ENCODE data around the gene CPT1A. TPM values are rescaled to one million over a fixed set of nuclear protein-coding genes. Genes with fewer than 3 reads are reported as not detected.

CPT1A gene
- total RNA-seq = 73.1 and 80.7 TPM in 2 replicates

GRCh38 chr11:68841718-68842426, at the start of gene CPT1A:
Gene CPT1A (minus strand): TSS chr11:68841916. CDS start chr11:68815474, 26,442 bp downstream.

GRCh38 chr11:68751331-68751856, 90.3 kb downstream of the CPT1A start, which contains the start of gene TESMIN:
Gene TESMIN (minus strand): TSS chr11:68751520. CDS start chr11:68750660, 860 bp downstream.

Other genes with a start within 250 kb of the CPT1A start
- 5.3 and 9.3 TPM in 2 replicates for gene GAL, start 157.4 kb downstream of the CPT1A start, total RNA-seq
- 2.1 and 2.4 TPM in 2 replicates for gene TESMIN, start 90.4 kb downstream of the CPT1A start, total RNA-seq
- gene MRPL21, start 61.9 kb upstream of the CPT1A start, total RNA-seq = 66.1 and 74.6 TPM in 2 replicates
- gene IGHMBP2, start 62.0 kb upstream of the CPT1A start, total RNA-seq = 17.7 and 19.2 TPM in 2 replicates
- gene MRGPRD, start 139.1 kb upstream of the CPT1A start, total RNA-seq = not detected in 2 replicates
- gene MRGPRF, start 171.3 kb upstream of the CPT1A start, total RNA-seq = under 0.01 TPM in 1 of 2 replicates, not detected in the other
- gene TPCN2, start 207.0 kb upstream of the CPT1A start, total RNA-seq = 11.7 and 15.9 TPM in 2 replicates

Data from thoracic aorta endothelial cell (primary cell).